Right hindlimb (tissue), 1 donor: ENCODE results near the gene PGPEP1.
"Not testable (repeated sequence)": the region's sequence is repeated elsewhere in the genome, so short reads cannot be mapped to it uniquely, and the experiment has no call there.

ENCODE experiments used
- DNase-seq: peaks from one replicate; pipeline ENCODE4 v3.0.0-alpha.2; 2018

PGPEP1 gene

GRCh38 chr19:18332917-18333530 lies 7.4 kb upstream of the PGPEP1 start:
- no peak for DNase-seq

- DNase-seq: no peak
These were observed 6.7 kb upstream of the PGPEP1 start for GRCh38 chr19:18333680-18334079.

- no peak for DNase-seq
These were observed 4.3 kb upstream of the PGPEP1 start for GRCh38 chr19:18336121-18336520.

- no peak for DNase-seq
These were observed 1.9 kb upstream of the PGPEP1 start for GRCh38 chr19:18338541-18338940.

DNA sequence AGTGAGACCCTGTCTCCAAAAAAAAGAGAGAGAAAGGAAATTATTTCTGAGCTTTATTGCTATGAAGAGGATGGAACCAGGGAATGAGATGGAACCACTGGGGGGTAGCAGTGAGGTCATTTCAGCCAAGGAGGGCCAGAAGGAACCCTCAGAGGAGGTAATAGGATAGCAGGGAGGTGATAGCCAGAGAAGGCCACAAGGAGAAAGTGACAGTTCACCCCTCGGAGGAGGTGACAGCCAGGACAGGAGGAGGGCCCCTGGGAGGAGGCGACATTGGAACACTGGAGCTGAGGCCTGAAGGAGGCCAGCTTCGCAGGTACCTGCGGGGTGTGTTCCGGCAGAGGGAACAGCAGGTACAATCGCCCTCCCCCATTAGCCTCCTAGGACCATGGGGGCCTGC lies 675 bp upstream of the PGPEP1 start:
- DNase-seq: no peak

GRCh38 chr19:18340990-18341868 lies 831 bp downstream of the PGPEP1 start:
- peak; percentile 49 for DNase-seq

DNA sequence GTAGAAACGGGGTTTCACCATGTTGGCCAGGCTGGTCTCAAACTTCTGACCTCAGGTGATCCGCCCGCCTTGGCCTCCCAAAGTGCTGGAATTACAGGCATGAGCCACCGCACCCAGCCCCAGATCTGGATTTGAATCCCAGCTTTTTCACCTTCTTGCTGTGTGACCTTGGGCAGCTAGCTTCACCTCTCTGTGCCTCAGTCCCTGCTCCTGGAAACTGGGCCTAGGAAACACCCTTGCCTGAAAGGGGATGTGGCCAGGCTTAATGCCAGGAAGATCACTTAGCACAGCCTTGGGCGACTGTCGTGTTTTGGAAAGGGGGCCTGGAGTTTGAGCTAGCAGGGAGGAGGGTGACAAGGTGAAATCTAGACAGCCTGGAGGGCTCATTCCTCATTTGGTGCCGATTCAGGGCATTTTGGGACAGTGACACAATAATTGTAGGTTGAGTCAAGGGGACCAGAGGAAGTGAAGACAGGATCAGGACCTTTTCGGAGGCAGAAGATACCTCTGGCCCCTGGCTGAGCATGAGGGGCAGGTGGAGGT lies 1.8 kb downstream of the PGPEP1 start:
- DNase-seq: no peak

GRCh38 chr19:18344582-18344950 lies 4.2 kb downstream of the PGPEP1 start:
- DNase-seq: no peak

DNA sequence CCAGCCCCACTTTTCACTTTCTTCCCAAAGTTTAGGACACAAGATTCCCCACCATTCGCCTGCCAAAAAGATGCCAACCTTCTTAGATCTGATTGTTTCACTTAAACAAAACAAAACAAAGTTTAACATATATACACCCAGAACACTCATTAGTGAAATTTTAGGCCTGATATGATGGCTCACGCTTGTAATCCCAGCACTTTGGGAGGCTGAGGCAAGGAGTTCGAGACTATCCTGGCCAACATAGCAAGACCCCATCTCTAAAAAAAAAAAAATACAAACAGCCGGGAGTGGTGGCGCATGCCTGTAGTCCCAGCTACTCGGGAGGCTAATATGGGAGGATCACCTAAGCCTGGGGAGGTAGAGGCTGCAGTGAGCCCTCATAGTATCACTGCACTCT lies 4.9 kb downstream of the PGPEP1 start:
- DNase-seq: no peak

DNA sequence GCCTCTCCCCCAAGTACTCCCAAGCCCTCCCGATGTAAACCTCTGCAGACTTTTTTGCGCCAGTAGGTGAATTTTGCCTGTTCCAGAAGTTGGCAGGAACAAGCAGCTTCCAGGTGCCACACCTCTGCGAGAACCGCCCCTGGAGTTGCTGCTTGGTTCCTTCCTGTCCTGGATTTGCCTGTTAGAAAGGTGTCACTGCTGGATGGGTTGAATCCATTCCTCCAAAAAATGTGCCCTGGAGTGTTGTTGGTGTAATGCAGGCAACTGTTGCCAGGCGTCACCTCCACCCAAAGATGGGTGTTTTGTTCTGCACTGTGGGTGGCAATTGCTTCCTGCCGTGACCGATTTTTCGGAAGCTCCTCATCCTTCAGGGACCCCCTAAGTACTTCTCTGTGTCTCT lies 5.7 kb downstream of the PGPEP1 start:
- no peak for DNase-seq

GRCh38 chr19:18348171-18348570 lies 7.8 kb downstream of the PGPEP1 start:
- DNase-seq: no peak

- not testable (repeated sequence) for DNase-seq
These were observed 8.5 kb downstream of the PGPEP1 start for GRCh38 chr19:18348818-18349339.

DNA sequence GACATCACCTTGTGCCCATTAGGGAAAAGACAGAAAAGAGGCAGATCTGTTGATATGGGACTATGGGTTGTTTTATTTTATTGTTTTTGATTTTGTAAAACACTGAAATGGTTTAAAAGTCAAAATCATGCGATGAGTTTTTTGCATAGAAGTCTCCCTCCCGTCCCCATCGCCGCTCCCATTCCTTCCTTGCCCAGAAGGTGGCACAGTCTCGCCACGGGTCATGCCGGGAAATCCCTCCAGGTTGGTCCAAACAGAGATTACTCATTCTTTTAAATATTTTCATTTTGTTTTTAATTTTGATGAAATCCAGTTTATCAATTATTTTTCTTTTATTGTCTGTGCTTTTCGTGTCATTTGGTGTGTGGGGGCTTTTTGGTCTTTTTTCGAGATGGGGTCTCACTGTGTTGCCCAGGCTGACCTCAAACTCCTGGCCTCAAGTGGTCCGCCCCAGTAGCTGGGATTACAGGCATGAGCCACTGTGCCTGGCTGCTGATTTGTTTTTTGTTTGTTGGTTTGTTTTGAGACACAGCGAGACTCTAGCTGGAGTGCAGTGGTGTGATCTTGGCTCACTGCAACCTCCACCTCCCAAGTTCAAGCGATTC lies 9.2 kb downstream of the PGPEP1 start:
- DNase-seq: peak; percentile 42

DNA sequence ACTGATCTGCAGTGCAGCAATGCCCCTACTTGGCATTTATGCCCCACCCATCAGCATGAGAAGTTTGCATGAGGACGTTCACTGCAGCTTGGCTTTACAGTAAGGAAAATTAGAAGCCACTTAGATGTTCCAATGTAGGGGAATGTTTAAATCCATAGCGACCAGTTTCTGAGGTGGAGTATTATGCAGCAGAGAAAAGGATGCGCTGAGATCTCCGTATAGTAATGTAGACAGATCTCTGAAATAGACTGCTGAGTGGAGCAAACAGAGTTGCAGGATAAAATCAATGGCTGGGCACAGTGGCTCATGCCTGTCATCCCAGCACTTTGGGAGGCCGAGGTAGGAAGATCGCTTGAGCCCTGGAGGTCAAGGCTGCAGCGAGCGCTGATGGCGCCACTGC lies 10.1 kb downstream of the PGPEP1 start:
- DNase-seq: no peak

DNA sequence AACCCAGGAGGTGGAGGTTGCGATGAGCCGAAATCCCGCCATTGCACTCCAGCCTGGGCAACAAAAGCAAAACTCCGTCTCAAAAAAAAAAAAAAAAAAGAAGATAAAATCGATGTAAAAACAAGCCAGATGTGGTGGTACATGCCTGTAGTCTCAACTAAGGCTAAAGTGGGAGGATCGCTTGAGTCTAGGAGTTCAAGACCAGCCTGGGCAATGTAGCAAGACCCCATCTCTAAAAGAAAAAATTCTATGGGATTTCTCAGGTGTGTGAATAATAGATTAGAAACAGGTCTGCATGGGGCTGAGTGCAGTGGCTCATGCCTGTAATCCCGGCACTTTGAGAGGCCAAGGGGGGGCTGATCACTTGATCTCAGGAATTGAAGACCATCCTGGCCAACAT lies 11.1 kb downstream of the PGPEP1 start:
- DNase-seq: no peak

- no peak for DNase-seq
These were observed 13.1 kb downstream of the PGPEP1 start for GRCh38 chr19:18353378-18354005.

GRCh38 chr19:18354743-18355142 lies 14.3 kb downstream of the PGPEP1 start:
- not testable (repeated sequence) for DNase-seq

- no peak for DNase-seq
These were observed 16.6 kb downstream of the PGPEP1 start for GRCh38 chr19:18357041-18357440.

DNA sequence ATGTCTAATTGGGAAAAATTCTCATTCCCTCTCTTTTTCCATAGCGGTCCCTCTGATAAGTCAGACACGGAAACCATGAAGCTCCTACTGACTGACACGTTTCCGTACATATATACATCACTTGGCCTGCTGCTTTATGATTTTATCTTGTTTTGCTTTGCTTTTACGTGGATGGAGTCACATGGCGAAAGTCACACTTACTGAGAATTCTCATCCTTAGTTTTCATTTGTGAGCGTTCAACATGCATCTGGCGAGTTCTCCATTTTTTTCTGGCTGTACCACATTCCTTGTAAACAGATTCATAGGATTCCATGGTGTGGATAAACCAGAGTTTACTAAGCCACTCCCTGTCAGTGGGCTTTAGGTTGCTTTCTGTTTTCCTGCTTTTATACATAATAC lies 21.2 kb downstream of the PGPEP1 start:
- no peak for DNase-seq

- no peak for DNase-seq
These were observed 22.6 kb downstream of the PGPEP1 start for GRCh38 chr19:18362934-18363542.

GRCh38 chr19:18363787-18364186 lies 23.4 kb downstream of the PGPEP1 start:
- no peak for DNase-seq

GRCh38 chr19:18364277-18364825 lies 24.0 kb downstream of the PGPEP1 start:
- DNase-seq: not testable (repeated sequence)
